Kidney glomerular epithelial cell (primary cell): ENCODE measurements around the gene IQSEC3.

Experiments
- DNase-seq: peaks from one replicate; lab custom pipeline; 2025; lab: John Stamatoyannopoulos, UW

IQSEC3 gene

GRCh38 chr12:138898-139534 is 72.4 kb downstream of the IQSEC3 start:
- DNase-seq: no peak

GRCh38 chr12:139585-139984 is 73.0 kb downstream of the IQSEC3 start:
- peak; percentile 5 for DNase-seq

- DNase-seq: no peak
Measured at GRCh38 chr12:140162-140561, 73.6 kb downstream of the IQSEC3 start.

- peak; percentile 53 for DNase-seq
Measured at GRCh38 chr12:143964-144649, 77.5 kb downstream of the IQSEC3 start.

GRCh38 chr12:144650-145284 is 78.2 kb downstream of the IQSEC3 start:
- no peak for DNase-seq

- no peak for DNase-seq
Measured at GRCh38 chr12:145369-145960, 78.9 kb downstream of the IQSEC3 start.

- no peak for DNase-seq
Measured at GRCh38 chr12:147242-147641, 80.7 kb downstream of the IQSEC3 start.

- no peak for DNase-seq
Measured at GRCh38 chr12:148676-149416, 82.3 kb downstream of the IQSEC3 start.

GRCh38 chr12:151579-151978 is 85.0 kb downstream of the IQSEC3 start:
- no peak for DNase-seq

GRCh38 chr12:152440-152839 is 85.9 kb downstream of the IQSEC3 start:
- DNase-seq: no peak

- peak; percentile 68 for DNase-seq
Measured at GRCh38 chr12:153080-153746, 86.6 kb downstream of the IQSEC3 start.

GRCh38 chr12:154058-154457 is 87.5 kb downstream of the IQSEC3 start:
- DNase-seq: no peak

GRCh38 chr12:155006-155405 is 88.4 kb downstream of the IQSEC3 start:
- DNase-seq: no peak

- no peak for DNase-seq
Measured at GRCh38 chr12:155646-156045, 89.1 kb downstream of the IQSEC3 start.

- no peak for DNase-seq
Measured at GRCh38 chr12:156945-157344, 90.4 kb downstream of the IQSEC3 start.

- DNase-seq: no peak
Measured at GRCh38 chr12:157644-158043, 91.1 kb downstream of the IQSEC3 start.

GRCh38 chr12:159156-159782 is 92.7 kb downstream of the IQSEC3 start:
- DNase-seq: no peak

- DNase-seq: no peak
Measured at GRCh38 chr12:160858-161257, 94.3 kb downstream of the IQSEC3 start.

GRCh38 chr12:161823-162222 is 95.3 kb downstream of the IQSEC3 start:
- DNase-seq: no peak

- no peak for DNase-seq
Measured at GRCh38 chr12:162467-163307, 96.1 kb downstream of the IQSEC3 start.
